Measurements from ENCODE around the gene PTGDS. TPM values are rescaled to one million over a fixed set of nuclear protein-coding genes. Genes with fewer than 3 reads are reported as not detected.

The PTGDS gene
- total and polyA plus RNA-seq, 10 of the 15 experiments (the other 5 are each of a cell fraction or from before 2014, with no cell fraction given) = not detected

GRCh38 chr9:136949817-136950655, 27.3 kb upstream of the PTGDS start:
- ChIA-PET POLR2A (interaction anchor here (1.0 to 3.0 kb wide), 3 partner anchors 43 to 273 kb away, joined by 3 to 19 read pairs (median 3); partner anchors contain the start of gene PAXX), CTCF (interaction anchor here (1.0 to 3.5 kb wide), 3 partner anchors 80 to 109 kb away, joined by 3 to 163 read pairs (median 65); partner anchors contain the start of genes ABCA2 and FUT7), SMC1A (ENCODE audit: uncharacterized antibody, unreplicated experiment) (interaction anchor here (1.0 to 1.5 kb wide), 3 partner anchors 79 to 85 kb away, joined by 4 to 8 read pairs (median 7); no protein-coding TSS in a partner anchor), RAD21 (ENCODE audit: unreplicated experiment) (interaction anchor here (0.8 to 1.0 kb wide), 2 partner anchors 50 to 85 kb away, joined by 3 to 9 read pairs; no protein-coding TSS in a partner anchor)
- H2AFZ ChIP-seq (ENCODE audit: control insufficient read depth, low read depth, low read length) = peak overlapping the region; percentile 97
- peak overlapping the region; percentile 98 for H3K4me2 ChIP-seq (ENCODE audit: control insufficient read depth, insufficient read depth)
- H3K36me3 ChIP-seq (ENCODE audit: control insufficient read depth in 2 of 2, insufficient read depth in 2 of 2, low read length in 1 of 2) = no peaks in the 10 kb centered on the region
- BruUV-seq (replicated peaks) = TSS peak; percentile 80
- WGBS (ENCODE audit: insufficient coverage, insufficient replicate concordance, low lambda C conversion rate, missing lambda C conversion rate) = 9% methylated on average over 53 of the region's 63 CpGs
- H4K20me1 ChIP-seq (ENCODE audit: control insufficient read depth, insufficient read depth) = no peaks in the 10 kb centered on the region
- DNase-seq (ENCODE audit: low read depth, low spot score) (peak; percentile 73), FAIRE-seq (peak; percentile 97), ATAC-seq (peak; percentile 98)
- in situ Hi-C loops (cut with MboI) = loop anchor here (5.0 kb wide), 1 partner anchor 87 kb away; no protein-coding TSS in a partner anchor
- H3K4me1 ChIP-seq (ENCODE audit: control insufficient read depth, insufficient read depth, low read length) = peaks cover 7% of the 10 kb centered on the region
- peak overlapping the region; percentile 77 for H3K4me3 ChIP-seq
- no peaks in the 10 kb centered on the region for H3K27me3 ChIP-seq (replicated peaks in 1 of 2; ENCODE audit: control insufficient read depth in 2 of 2, insufficient read depth in 2 of 2, low read length in 1 of 2)
- H3K27ac ChIP-seq (ENCODE audit: control insufficient read depth, insufficient read depth) = peak overlapping the region; percentile 53
- no peaks in the 10 kb centered on the region for H3K79me2 ChIP-seq (ENCODE audit: control insufficient read depth, insufficient read depth, low read length)
- intact Hi-C loops (cut with micrococcal nuclease; ENCODE audit: unreplicated experiment) = loop anchor here (10.0 kb wide), 1 partner anchor 155 kb away; the partner anchor contains the start of genes CCDC183 and TMEM141
- no peaks in the 10 kb centered on the region for H3K9me3 ChIP-seq (replicated peaks; ENCODE audit: control insufficient read depth, insufficient read depth, low read length)
- H3K9ac ChIP-seq (ENCODE audit: control insufficient read depth, insufficient read depth, low read length) = peak overlapping the region; percentile 78
- TF ChIP-seq ESRRA (IDR thresholded peaks at IDR 0.05; ENCODE audit: low read length) = no peak
- TF ChIP-seq NBN (IDR thresholded peaks at IDR 0.05) = peak; percentile 32; the same call in 1 of the 2 replicates
- TF ChIP-seq LARP7 (IDR thresholded peaks at IDR 0.05) = peak; percentile 37
- TF ChIP-seq SIN3A (IDR thresholded peaks at IDR 0.05; ENCODE audit: low read depth, low read length) = 0 out of 2 replicates have a peak, but pooled peaks have one; percentile 10
- TF ChIP-seq IRF3 (IDR thresholded peaks at IDR 0.05) = peak; percentile 88
- TF ChIP-seq FOS (IDR thresholded peaks at IDR 0.05; ENCODE audit: borderline replicate concordance, extremely low read depth, insufficient read length) = peak; percentile 68
- TF ChIP-seq PAX5 (IDR thresholded peaks at IDR 0.05; ENCODE audit: borderline replicate concordance, low read depth, low read length) = no peak
- TF ChIP-seq ZNF207 (IDR thresholded peaks at IDR 0.05; ENCODE audit: borderline replicate concordance) = no peak
- no peak for TF ChIP-seq RBBP5 (conservative IDR thresholded peaks at IDR 0.05)
- no peak for TF ChIP-seq ZNF24 (IDR thresholded peaks at IDR 0.05)
- TF ChIP-seq NFYA (IDR thresholded peaks at IDR 0.05; ENCODE audit: borderline replicate concordance, low read depth, low read length) = no peak
- no peak for TF ChIP-seq ELK1 (IDR thresholded peaks at IDR 0.05; ENCODE audit: low read depth, low read length)
- TF ChIP-seq ZBTB33 (IDR thresholded peaks at IDR 0.05) = no peak
- no peak for TF ChIP-seq ETV6 (conservative IDR thresholded peaks at IDR 0.05 in 1 of 2, IDR thresholded peaks at IDR 0.05 in 1 of 2; ENCODE audit: borderline replicate concordance in 1 of 2, low read depth in 1 of 2)
- no peak for TF ChIP-seq TBL1XR1 (IDR thresholded peaks at IDR 0.05; ENCODE audit: low read depth, low read length)
- no peak for TF ChIP-seq BCL3 (IDR thresholded peaks at IDR 0.05; ENCODE audit: borderline replicate concordance, insufficient read depth, low read depth, low read length, poor library complexity, severe bottlenecking)
